NK-92 treated with Interleukin-12 subunit alpha and Interleukin-12 subunit beta, amount 100 ng/mL, for 24 hours (cell line): ENCODE measurements around the gene BPTF.
"Not testable (repeated sequence)": the region's sequence is repeated elsewhere in the genome, so short reads cannot be mapped to it uniquely, and the experiment has no call there.

Experiments used
- DNase-seq: peaks from one replicate; lab custom pipeline; 2025; lab: John Stamatoyannopoulos, UW

Gene BPTF

DNA sequence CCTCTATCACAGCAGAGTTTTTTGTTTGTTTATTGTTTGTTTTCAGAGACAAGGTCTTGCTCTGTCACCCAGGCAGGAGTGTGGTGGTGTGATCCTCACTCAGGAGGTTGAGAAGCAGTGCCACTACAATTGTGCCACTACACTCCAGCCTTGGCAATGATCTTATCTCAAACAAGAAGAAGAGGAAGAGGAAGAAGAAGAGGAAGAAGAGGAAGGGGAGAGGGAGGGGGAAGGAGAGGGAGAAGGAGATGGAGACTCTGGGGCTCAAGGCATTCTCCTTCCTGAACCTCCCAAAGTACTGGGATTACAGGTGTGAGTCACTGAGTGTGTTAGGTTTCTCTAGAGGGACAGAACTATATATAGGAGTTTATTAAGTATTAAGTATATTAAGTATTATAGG is 188.1 kb downstream of the BPTF start:
- no peak for DNase-seq

DNA sequence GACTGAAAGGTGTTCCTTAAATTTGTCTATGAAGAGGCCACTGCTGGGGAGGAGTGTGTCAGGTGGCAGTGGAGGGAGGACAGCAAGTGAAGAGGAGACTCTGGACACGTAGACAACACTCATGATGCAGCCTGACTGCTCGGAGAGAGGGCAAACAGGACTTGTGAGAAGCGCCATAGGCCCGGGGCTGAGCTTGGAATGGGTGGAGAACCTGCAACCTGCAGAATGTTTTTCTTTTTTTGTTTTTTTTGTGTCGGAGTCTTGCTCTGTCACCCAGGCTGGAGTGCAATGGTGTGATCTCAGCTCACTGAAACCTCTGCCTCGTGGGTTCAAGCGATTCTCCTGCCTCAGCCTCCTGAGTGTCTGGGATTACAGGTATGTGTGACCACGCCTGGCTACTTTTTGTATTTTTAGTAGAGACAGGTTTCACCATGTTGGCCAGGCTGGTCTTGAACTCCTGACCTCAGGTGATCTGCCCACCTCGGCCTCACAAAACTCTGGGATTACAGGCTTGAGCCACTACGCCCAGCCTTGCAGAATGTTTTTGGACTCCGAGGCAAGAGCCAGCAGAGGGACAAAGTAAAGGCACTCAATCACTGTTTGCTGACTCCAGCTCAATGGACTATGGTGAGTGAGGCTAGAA is 189.9 kb downstream of the BPTF start:
- no peak for DNase-seq

DNA sequence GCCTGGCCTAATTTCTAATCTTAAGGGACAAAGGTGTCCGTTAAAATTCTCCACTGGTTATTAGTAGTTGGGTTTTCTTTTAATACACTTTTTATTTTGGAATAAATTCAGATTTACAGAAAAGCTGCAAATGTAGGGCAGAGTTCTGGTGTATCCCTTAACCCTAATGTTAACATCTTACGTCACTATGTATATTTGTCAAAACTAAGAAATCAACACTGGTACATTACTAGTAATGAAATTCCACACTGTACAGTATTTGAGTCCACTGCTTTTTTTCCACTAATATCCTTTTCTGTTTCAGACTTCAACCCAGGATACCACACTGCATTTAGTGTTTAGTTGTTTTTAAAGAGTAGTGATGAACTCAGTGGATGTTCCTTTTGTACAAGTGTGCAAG is 191.5 kb downstream of the BPTF start:
- no peak for DNase-seq

DNA sequence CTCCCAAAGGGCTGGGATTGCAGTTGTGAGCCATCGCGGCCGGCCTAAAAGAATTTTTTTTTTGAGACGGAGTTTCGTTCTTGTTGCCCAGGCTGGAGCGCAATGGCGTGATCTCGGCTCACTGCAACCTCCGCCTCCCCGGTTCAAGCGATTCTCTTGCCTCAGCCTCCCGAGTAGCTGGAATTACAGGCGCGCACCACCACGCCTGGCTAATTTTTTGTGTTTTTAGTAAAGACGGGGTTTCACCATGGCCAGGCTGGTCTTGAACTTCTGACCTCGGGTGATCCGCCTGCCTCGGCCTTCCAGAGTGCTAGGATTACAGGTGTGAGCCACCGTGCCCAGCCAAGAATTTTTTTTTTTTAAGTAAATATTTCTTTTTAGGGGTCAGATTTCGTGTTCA is 193.2 kb downstream of the BPTF start:
- not testable (repeated sequence) for DNase-seq

DNA sequence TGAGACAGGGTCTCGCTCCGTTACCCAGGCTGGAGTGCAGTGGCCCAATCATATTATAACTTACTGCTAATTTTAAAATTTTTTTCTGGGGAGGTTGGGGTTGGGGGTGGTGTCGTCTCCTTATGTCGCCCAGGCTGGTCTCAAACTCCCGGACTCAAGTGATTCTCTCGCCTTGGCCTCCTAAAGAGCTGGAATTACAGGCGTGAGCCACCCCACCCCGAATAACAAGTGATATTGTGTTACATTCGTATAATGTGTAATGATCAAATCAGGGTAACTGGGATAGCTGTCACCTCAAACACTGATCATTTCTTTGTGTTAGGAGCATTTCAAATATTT is 194.0 kb downstream of the BPTF start:
- DNase-seq = no peak

DNA sequence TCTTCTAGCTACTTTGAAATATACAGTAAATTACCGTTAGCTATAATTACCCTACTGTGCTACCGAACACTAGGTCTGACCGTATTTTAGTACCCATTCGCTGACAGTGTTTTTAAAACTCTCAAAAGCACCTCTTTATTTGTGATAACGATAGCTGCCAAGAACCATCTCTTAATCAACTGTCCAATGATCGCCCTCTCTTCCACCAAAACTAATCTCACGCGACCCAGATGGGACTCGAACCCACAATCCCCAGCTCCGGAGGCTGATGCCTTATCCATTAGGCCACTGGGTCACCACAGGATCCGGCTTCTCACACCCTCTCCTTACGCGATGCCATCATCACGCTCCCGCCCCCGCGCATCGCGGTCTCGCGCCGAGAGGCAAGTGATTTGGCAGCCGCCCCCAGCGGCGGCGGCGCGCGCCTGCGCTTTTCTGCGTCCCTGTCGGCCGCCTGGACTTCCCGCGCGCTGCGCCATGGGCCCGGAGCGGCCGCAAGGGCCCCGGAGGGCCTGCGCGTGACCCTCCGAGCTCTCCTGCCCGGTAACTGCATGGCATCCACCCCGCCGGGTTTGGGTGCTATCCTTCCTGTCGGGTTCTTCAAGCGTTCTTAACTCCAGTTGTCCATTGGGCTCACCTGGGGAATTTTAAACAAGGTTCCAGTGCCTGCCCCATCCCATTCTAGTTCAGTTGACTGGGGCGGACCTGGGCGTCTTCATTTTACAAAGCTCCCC is 194.5 kb downstream of the BPTF start:
- DNase-seq = peak; percentile 96

DNA sequence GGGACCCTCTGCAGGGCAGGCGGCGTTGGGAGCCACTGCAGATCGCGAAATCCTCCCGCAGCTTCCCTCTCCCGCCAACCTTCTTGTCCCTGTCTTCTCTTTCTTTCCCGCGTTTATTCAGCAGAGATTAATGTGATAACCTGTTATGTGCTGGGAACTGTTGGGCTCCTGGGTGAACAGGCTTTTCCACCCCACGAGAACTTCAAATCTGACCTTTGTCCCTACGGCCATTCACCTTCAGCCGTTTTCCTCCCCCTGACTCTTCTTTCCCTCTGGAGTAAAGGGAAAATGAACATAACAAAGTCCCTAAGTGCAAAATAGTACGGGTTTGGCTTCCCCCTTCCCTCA is 195.1 kb downstream of the BPTF start:
- no peak for DNase-seq

DNA sequence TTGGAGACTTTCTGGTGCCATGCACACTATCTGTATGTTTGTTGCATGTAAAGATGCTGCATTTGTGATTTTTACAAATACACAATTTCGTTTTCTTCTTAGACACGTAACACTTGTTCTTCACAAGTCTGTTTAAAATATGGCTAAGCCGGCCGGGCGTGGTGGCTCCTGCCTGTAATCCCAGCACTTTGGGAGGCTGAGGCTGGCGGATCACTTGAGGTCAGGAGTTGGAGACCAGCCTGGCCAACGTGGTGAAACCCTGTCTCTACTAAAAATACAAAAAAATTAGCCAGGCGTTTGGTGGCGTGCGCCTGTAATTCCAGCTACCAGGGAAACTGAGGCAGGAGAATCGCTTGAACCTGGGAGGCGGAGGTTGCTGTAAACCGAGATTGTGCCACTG is 195.5 kb downstream of the BPTF start:
- not testable (repeated sequence) for DNase-seq

DNA sequence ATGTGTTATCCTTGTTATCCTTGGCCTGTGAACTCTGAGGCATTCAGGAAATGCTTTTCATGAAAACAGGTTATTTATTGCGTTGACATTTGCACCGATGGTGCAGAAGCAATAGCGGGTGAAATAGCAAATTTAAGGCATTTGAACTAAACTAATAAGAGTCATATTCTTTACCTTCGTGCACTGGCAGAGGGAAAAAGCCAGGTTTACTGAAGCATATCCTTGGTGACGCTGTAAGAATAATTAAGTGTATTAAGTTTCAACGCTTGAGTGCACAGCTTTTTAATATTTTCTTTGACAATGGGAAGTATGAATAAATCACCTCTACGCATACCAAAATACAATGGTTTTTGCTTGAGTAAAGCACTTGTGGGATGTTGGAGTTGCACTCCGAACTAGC is 196.7 kb downstream of the BPTF start:
- no peak for DNase-seq

DNA sequence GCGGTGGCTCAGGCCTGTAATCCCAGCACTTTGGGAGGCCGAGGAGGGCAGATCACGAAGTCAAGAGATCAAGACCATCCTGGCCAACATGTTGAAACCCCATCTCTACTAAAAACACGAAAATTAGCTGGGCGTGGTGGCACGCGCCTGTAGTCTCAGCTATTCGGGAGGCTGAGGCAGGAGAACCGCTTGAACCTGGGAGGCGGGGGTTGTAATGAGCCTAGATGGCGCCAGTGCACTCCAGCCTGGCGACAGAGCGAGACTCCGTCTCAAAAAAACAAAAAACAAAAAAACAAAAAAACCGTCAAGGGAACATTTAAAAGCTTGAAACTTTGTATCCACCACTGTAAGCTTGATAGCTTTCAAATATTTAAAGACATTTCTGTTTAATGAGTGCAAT is 197.2 kb downstream of the BPTF start:
- not testable (repeated sequence) for DNase-seq

DNA sequence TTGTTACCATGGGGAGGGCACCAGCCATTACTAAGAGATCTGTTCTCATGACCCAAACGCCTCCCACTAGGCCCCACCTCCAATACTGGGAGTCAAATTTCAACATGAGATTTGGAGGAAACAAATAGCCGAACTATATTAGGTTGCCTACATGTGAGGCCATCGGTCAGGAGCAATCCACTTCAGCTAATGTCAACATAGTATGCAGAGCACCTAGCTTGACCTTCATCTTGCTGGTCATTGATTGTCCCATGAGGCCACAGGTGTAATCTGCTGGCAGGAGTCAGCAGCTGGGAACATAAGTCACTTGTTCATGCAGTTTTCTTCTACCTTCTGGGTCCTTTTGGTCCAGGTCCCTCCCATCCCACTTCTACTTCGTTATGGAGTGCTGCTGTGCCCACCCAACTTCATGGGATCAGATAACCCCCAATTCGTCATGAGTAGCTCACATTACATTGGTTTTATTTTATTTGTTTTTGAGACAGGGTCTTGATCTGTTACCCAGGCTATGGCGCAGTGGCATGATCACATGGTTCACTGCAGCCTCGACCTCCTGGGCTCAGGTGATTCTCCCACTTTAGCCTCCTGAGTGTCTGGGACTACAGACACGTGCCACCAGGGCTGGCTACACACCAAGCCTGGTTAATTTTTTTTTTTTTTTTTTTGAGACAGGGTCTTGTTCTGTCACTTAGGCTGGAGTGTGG is 204.4 kb downstream of the BPTF start:
- DNase-seq = no peak
